ENCODE results near the gene CPVL. TPM values are rescaled to one million over a fixed set of nuclear protein-coding genes. Genes with fewer than 3 reads are reported as not detected.
A peak's percentile ranks its signal among the peaks of the same experiment; 100 is the strongest.

Gene CPVL
- total and polyA plus RNA-seq, 2 of the 8 experiments (the other 6 are each of a cell fraction or from before 2014, with no cell fraction given) = 40.0 to 55.0 TPM

GRCh38 chr7:29189743-29190201 lies 43.4 kb upstream of the CPVL start (continued):
- TF ChIP-seq JUN (IDR thresholded peaks at IDR 0.05; ENCODE audit: low read depth, low read length) (no peak), KDM5A (IDR thresholded peaks at IDR 0.05; ENCODE audit: low read length) (no peak), CHD1 (IDR thresholded peaks at IDR 0.05; ENCODE audit: low read depth, low read length) (no peak), CHD7 (IDR thresholded peaks at IDR 0.05; ENCODE audit: insufficient replicate concordance, low read length) (no peak), RFX5 (IDR thresholded peaks at IDR 0.05; ENCODE audit: borderline replicate concordance, low read depth, low read length) (no peak), USF2 (IDR thresholded peaks at IDR 0.05; ENCODE audit: low read length) (no peak), TCF12 (IDR thresholded peaks at IDR 0.05; ENCODE audit: low read depth, low read length) (peak; percentile 94; the same call in 1 of the 2 replicates), BACH1 (IDR thresholded peaks at IDR 0.05; ENCODE audit: low read length) (no peak), CREB1 (IDR thresholded peaks at IDR 0.05) (peak; percentile 89), RAD21 (IDR thresholded peaks at IDR 0.05 in 1 of 2, conservative IDR thresholded peaks at IDR 0.05 in 1 of 2; ENCODE audit: low read depth in 2 of 2, low read length in 2 of 2) (peak; percentile 82 to 91), BRCA1 (IDR thresholded peaks at IDR 0.05; ENCODE audit: low read depth, low read length) (no peak)

Measured in H1 (cell line).